DND-41 (cell line): Measurements from ENCODE around the gene PTPN21.
"Not testable (repeated sequence)": the region's sequence is repeated elsewhere in the genome, so short reads cannot be mapped to it uniquely, and the experiment has no call there.

Experiments
- ATAC-seq: fragments of 200-7000 bp; cut with Tn5 transposase; 3 replicates; pipeline ENCODE4 v1.9.1; 2021; ENCODE audit warnings: low read depth; ENCODE audit not compliant: insufficient read depth
- DNase-seq: peaks from one replicate; pipeline ENCODE4 v3.0.0-alpha.2; 2020
- H2AFZ ChIP-seq: 2 replicates; pipeline ENCODE4 v1.6.0; 2012; ENCODE audit warnings: low read depth, low read length
- H3K27ac ChIP-seq: 2 replicates; pipeline ENCODE4 v1.5.1; 2012; ENCODE audit warnings: low read length, inconsistent platforms
- H3K27me3 ChIP-seq: fragments of 200-600 bp; sonication (generic); 2 replicates; pipeline ENCODE4 v1.6.0; 2012; ENCODE audit warnings: low read length, mild to moderate bottlenecking, inconsistent platforms; ENCODE audit not compliant: insufficient read depth, poor library complexity
- H3K36me3 ChIP-seq: 2 replicates; pipeline ENCODE4 v1.5.1; 2012; ENCODE audit warnings: low read length, inconsistent platforms; ENCODE audit not compliant: insufficient read depth
- H3K4me1 ChIP-seq: 2 replicates; pipeline ENCODE4 v1.5.1; 2012; ENCODE audit warnings: mild to moderate bottlenecking, low read length; ENCODE audit not compliant: insufficient read depth
- H3K4me2 ChIP-seq: 2 replicates; pipeline ENCODE4 v1.6.0; 2012; ENCODE audit warnings: mild to moderate bottlenecking, moderate library complexity, low read length, inconsistent platforms; ENCODE audit not compliant: insufficient read depth
- H3K4me3 ChIP-seq, 2 experiments: fragments of 200-600 bp in 1 of 2; shearing (Covaris generic) in 1 of 2; 2 replicates each; pipeline ENCODE4 v1.5.1; 2012 to 2016; ENCODE audit warnings: inconsistent platforms in 2 of 2, low read length in 2 of 2, mild to moderate bottlenecking in 2 of 2, low read depth in 1 of 2, moderate library complexity in 1 of 2
- H3K79me2 ChIP-seq: 2 replicates; pipeline ENCODE4 v1.6.0; 2012; ENCODE audit warnings: low read length, inconsistent platforms; ENCODE audit not compliant: insufficient read depth
- H3K9ac ChIP-seq: 2 replicates; pipeline ENCODE4 v1.6.0; 2012; ENCODE audit warnings: low read depth, mild to moderate bottlenecking, inconsistent platforms, low read length, moderate library complexity
- H3K9me3 ChIP-seq: 2 replicates; pipeline ENCODE4 v1.5.1; 2012; ENCODE audit warnings: low read length, moderate library complexity, mild to moderate bottlenecking, inconsistent platforms; ENCODE audit not compliant: insufficient read depth, severe bottlenecking
- H4K20me1 ChIP-seq: 2 replicates; pipeline ENCODE4 v1.6.0; 2012; ENCODE audit warnings: low read length; ENCODE audit not compliant: insufficient read depth
- CTCF ChIP-seq: IDR thresholded peaks from 2 replicates; pipeline ENCODE4 v1.5.1; 2012; ENCODE audit warnings: borderline replicate concordance, low read length, moderate library complexity, mild to moderate bottlenecking; ENCODE audit not compliant: poor library complexity, severe bottlenecking; ENCODE audit errors: extremely low read depth
- EZH2 ChIP-seq: IDR thresholded peaks from 3 replicates; pipeline ENCODE4 v1.6.1; 2012; ENCODE audit warnings: borderline replicate concordance, low read depth, mild to moderate bottlenecking, moderate library complexity, low read length, inconsistent platforms; ENCODE audit not compliant: severe bottlenecking

The PTPN21 gene

DNA sequence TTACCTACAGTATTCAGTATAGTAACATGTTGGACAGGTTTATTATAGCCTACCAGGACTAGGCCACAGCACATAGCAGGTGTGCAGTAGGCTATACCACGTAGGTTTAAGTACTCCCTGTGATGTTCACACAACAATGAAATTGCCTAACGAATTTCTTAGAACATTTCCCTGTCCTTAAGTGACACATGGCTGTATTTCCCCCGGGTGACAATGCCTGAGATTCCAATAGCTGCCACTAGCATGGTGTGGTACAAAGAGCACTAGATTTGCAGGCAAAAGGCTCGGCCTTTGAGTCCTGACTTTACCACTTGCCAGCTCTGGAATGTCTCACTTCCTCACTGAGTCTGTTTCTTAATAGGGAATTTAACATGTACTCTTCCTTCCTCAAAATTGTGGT, 19.7 kb downstream of the PTPN21 start:
- Histone ChIP-seq H3K79me2 (no peaks in the 10 kb centered on the region), H2AFZ (no peak overlapping the region), H3K9me3 (no peaks in the 10 kb centered on the region), H3K27ac (no peak overlapping the region), H3K4me1 (no peaks in the 10 kb centered on the region), H3K4me2 (no peak overlapping the region), H3K36me3 (no peaks in the 10 kb centered on the region), H3K9ac (no peak overlapping the region), H3K27me3 (no peaks in the 10 kb centered on the region), H4K20me1 (no peaks in the 10 kb centered on the region), H3K4me3 (no peak overlapping the region)
- DNase-seq (peak; percentile 20), ATAC-seq (peak; percentile 80)
- TF ChIP-seq EZH2 = no peak
- TF ChIP-seq CTCF = peak; percentile 8

GRCh38 chr14:88533064-88533602, 21.7 kb downstream of the PTPN21 start:
- Histone ChIP-seq H3K27ac (no peak overlapping the region), H2AFZ (no peak overlapping the region), H3K4me2 (no peak overlapping the region), H3K4me3 (no peak overlapping the region), H3K9ac (no peak overlapping the region), H4K20me1 (no peaks in the 10 kb centered on the region), H3K4me1 (no peaks in the 10 kb centered on the region), H3K36me3 (no peaks in the 10 kb centered on the region), H3K79me2 (no peaks in the 10 kb centered on the region), H3K27me3 (no peaks in the 10 kb centered on the region), H3K9me3 (no peaks in the 10 kb centered on the region)
- ATAC-seq = no peak
- TF ChIP-seq CTCF (no peak), EZH2 (no peak)
- no peak for DNase-seq

DNA sequence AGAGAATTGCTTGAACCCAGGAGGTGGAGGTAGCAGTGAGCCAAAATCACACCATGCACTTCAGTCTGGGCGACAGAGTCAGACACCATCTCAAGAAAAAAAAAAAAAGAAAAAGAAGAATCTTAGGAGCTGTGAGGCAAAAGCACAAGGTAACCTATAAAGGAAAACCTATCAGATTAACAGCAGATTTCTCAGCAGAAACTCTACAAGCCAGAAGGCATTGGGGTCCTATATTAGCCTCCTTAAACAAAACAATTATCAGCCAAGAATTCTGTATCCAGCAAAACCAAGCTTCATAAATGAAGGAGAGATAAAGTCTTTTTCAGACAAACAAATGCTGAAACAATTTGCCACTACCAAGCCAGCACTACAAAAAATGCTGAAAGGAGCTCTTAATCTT, 24.9 kb downstream of the PTPN21 start:
- H3K27me3 ChIP-seq, H3K9ac ChIP-seq, H2AFZ ChIP-seq, H3K27ac ChIP-seq, H3K4me2 ChIP-seq, H3K4me3 ChIP-seq, H3K36me3 ChIP-seq, H4K20me1 ChIP-seq, H3K79me2 ChIP-seq, H3K4me1 ChIP-seq, H3K9me3 ChIP-seq, ATAC-seq, DNase-seq: not testable (repeated sequence)

GRCh38 chr14:88522393-88522792, 32.4 kb downstream of the PTPN21 start:
- Histone ChIP-seq H3K27ac (no peak overlapping the region), H3K9ac (no peak overlapping the region), H3K4me3 (no peak overlapping the region), H3K4me1 (no peaks in the 10 kb centered on the region), H3K27me3 (no peaks in the 10 kb centered on the region), H3K79me2 (no peaks in the 10 kb centered on the region), H3K36me3 (no peaks in the 10 kb centered on the region), H2AFZ (no peak overlapping the region), H3K4me2 (no peak overlapping the region), H4K20me1 (no peaks in the 10 kb centered on the region), H3K9me3 (no peaks in the 10 kb centered on the region)
- no peak for TF ChIP-seq CTCF
- TF ChIP-seq EZH2 = no peak
- no peak for DNase-seq
- no peak for ATAC-seq
